ENCODE measurements around the gene TPST1.
"Not testable (repeated sequence)": the region's sequence is repeated elsewhere in the genome, so short reads cannot be mapped to it uniquely, and the experiment has no call there.

TPST1 gene

DNA sequence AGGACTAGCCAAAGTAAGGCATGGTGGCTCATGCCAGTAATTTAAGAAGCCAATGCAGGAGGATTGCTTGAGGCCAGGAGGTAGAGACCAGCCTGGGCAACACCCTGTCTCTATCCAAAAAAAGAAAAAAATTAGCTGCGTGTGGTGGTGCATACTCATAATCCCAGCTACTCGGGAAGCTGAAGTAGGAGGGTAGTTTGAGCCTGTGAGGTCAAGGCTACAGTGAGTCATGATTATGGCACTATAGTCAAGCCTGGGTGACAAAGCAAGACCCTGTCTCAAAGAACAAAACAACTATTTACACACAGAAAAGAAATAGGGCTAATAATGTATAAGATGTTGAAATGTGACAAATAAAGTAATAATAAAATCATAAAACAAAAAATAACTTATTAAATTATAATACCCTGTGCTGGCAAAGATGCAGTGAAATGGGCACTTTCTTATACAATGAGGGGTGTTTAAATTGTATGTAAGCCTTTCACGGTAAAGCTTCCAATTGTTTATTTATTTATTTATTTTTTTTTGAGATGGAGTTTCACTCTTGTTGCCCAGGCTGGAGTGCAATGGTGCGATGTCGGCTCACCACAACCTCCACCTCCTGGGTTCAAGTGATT lies 175.2 kb downstream of the TPST1 start:
- TF ChIP-seq, protein P1, sequence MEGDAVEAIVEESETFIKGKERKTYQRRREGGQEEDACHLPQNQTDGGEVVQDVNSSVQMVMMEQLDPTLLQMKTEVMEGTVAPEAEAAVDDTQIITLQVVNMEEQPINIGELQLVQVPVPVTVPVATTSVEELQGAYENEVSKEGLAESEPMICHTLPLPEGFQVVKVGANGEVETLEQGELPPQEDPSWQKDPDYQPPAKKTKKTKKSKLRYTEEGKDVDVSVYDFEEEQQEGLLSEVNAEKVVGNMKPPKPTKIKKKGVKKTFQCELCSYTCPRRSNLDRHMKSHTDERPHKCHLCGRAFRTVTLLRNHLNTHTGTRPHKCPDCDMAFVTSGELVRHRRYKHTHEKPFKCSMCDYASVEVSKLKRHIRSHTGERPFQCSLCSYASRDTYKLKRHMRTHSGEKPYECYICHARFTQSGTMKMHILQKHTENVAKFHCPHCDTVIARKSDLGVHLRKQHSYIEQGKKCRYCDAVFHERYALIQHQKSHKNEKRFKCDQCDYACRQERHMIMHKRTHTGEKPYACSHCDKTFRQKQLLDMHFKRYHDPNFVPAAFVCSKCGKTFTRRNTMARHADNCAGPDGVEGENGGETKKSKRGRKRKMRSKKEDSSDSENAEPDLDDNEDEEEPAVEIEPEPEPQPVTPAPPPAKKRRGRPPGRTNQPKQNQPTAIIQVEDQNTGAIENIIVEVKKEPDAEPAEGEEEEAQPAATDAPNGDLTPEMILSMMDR (IDR thresholded peaks at IDR 0.05; ENCODE audit: low read depth, low read length, missing control alignments): no peak
- no peak overlapping the region for H3K4me3 ChIP-seq (replicated peaks; ENCODE audit: low read depth, low read length)
- no peak for DNase-seq (ENCODE audit: extremely low read depth, low read depth)

DNA sequence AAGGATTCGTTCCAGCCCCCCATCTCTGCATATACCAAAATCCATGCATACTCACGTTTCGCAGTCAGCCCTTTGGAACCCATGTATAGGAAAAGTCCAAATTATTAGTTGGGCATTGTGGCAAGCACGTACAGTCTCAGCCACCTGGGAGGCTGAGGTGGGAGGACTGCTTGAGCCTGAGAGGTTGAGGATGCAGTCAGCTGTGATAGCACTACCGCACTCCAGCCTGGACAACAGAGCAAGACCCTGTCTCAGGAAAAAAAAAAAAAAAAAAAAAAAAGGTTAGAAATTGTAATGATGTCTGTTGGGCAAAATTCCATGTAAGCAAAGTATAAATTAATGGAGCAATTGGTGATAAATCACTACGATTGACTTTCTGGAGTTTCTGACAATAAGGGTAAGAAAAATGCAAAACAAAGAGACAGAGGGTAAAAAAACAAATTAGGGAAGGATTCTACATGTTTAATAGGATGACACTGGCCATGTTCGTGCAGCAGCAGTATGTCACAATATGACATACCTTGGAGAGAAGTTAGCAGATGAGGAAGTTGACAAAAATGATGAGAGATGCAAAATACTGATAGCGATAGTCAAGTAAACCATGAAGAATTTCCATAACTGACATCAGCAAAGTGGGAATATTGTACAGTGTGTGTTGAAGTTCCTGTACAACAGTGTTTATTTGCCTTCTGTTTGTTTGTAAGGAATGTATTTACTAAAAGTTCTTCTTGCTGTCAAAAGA lies 177.2 kb downstream of the TPST1 start:
- not testable (repeated sequence) for H3K4me3 ChIP-seq (replicated peaks; ENCODE audit: low read depth, low read length); DNase-seq (ENCODE audit: extremely low read depth, low read depth)

DNA sequence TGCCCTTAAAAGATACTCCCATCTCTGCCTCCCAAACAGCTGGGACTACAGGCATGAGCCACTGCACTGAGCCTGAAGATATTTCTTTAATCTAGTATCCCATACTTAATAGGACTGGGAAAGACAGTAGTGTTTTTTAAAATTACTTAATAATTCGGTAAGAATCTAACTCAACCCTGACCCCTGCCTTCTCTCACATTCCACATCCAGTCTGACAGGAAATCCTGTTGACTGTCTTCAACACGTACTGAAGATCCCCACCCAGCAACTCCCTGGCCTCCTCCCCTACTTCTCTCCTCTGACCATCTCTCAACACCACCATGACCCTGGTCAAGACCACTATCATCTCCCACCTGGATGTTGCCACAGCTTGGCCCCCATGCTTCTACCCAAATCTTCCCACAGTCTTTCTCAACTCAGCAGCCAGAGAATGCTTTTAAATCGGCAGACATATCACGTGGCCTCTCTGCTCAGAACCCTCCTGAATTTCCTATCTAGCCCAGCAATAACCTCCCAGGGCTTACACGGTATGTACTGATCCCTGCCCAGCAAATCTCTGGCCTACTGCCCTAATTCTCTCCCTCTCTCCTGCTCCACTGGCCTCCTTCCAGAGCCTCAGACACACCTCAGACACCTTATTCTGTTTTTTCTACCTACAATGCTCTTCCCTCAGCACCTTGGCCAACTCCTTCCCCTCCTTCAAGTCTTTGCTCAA lies 180.2 kb downstream of the TPST1 start:
- not testable (repeated sequence) for DNase-seq (ENCODE audit: extremely low read depth, low read depth); H3K4me3 ChIP-seq (replicated peaks; ENCODE audit: low read depth, low read length)

DNA sequence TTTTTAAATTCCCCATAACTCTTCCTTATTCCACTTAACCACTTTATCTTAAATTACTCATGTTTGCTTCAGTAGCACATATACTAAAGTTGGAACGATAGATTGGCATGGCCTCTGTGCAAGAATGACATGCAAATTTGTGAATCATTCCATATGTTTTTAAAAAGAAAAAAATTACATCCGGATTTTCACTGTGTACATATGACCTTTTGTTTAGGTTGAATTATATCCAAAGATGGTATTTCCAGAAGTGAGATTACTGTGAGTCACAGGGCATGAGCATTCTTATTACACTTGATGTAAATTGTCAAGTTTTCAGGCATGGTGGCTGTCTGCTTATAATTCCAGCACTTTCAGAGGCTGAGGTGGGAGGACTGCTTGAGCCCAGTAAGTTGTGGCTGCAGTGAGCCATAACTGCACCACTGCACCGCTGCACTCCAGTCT lies 190.0 kb downstream of the TPST1 start:
- not testable (repeated sequence) for H3K4me3 ChIP-seq (replicated peaks; ENCODE audit: low read depth, low read length); DNase-seq (ENCODE audit: extremely low read depth, low read depth)

DNA sequence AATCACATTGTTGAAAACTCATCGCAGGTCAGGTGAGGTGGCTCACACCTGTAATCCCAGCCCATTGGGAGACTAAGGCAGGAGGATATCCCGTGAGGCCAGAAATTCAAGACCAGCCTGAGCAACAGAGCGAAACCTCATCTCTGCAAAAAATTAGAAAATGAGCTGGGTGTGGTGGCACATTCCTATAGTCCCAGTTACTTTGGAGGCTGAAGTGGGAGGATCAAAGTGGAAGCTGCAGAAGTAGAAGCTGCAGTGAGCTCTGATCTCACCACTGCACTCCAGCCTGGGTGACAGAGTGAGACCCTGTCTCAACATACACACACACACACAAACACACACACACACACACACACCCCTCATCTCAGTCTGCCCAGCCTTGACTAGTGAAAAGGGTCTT lies 190.9 kb downstream of the TPST1 start:
- not testable (repeated sequence) for DNase-seq (ENCODE audit: extremely low read depth, low read depth); H3K4me3 ChIP-seq (replicated peaks; ENCODE audit: low read depth, low read length)

DNA sequence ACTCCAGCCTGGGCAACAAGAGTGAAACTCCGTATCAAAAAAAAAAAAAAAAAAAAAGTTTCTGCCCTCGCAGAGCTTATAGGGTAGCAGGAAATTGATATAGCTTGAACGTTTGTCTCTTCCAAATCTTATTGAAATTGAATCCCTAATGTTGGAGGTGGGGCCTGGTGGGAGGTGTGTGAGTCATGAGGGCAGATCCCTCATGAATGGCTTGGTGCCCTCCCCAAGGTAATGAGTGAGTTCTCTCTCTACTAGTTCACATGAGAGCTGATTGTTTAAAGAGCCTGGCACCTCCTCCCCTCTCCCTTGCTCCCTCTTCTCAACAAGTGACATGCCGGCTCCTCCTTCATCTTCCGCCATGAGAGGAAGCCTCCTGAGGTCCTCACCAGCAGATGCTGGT lies 193.7 kb downstream of the TPST1 start:
- DNase-seq (ENCODE audit: extremely low read depth, low read depth); H3K4me3 ChIP-seq (replicated peaks; ENCODE audit: low read depth, low read length): not testable (repeated sequence)

DNA sequence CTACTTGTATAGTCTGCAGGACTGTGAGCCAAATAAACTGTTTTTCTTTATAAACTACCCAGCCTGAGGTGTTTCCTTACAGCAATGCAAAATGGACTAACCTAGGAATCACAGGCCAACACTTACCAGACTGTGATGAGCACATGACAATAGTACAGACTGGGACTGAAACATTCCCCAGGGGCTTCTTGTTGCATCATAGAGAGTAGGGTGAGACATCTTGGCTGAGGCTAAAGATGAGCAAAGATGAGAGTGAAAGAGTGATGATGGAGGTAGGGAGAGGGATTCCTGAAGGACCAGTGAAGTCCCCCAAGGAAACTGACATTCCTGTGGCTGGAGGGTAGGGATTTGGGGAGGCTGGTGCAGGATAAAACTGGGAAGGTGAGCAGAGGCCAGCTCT lies 194.4 kb downstream of the TPST1 start:
- DNase-seq (ENCODE audit: extremely low read depth, low read depth): no peak
- no peak overlapping the region for H3K4me3 ChIP-seq (replicated peaks; ENCODE audit: low read depth, low read length)
- TF ChIP-seq, protein P1 (IDR thresholded peaks at IDR 0.05; ENCODE audit: low read depth, low read length, missing control alignments): no peak

DNA sequence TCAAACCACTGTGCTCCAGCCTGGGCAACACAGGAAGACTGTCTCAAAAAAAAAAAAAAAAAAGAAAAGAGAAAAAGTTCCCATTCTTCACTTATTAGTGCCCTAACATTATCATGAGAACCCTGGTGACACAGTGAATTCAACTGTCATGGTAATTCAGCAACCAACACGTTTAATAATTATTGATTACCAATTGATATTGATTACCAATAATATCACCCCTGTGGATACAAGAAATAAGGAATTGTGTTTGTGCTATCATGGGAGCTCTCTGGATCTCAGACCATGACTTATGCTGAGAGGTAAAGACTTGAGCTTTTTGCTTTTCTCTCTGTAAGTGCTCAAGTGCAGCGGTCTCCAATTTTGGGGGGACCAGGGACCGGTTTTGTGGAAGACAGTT lies 195.3 kb downstream of the TPST1 start:
- H3K4me3 ChIP-seq (replicated peaks; ENCODE audit: low read depth, low read length): no peak overlapping the region
- TF ChIP-seq, protein P1 (IDR thresholded peaks at IDR 0.05; ENCODE audit: low read depth, low read length, missing control alignments): no peak
- no peak for DNase-seq (ENCODE audit: extremely low read depth, low read depth)

DNA sequence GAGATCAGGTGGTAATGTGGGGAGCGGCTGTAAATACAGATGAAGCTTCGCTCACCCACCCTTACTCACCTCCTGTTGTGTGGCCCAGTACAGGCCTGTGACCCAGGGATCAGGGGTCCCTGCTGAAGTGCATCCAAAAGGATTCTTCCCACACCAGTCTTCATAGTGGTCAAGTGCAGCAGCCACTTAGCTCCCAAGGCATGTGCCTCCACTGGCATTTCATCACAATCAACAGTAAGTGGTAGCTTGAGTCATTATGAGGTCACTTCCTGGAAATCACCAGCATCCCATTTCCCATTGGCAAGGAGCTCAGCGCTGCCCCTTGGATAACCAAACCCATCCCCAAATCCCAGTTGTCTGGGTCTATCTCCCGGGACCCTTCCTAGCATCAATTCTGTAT lies 196.0 kb downstream of the TPST1 start:
- not testable (repeated sequence) for H3K4me3 ChIP-seq (replicated peaks; ENCODE audit: low read depth, low read length); DNase-seq (ENCODE audit: extremely low read depth, low read depth)

DNA sequence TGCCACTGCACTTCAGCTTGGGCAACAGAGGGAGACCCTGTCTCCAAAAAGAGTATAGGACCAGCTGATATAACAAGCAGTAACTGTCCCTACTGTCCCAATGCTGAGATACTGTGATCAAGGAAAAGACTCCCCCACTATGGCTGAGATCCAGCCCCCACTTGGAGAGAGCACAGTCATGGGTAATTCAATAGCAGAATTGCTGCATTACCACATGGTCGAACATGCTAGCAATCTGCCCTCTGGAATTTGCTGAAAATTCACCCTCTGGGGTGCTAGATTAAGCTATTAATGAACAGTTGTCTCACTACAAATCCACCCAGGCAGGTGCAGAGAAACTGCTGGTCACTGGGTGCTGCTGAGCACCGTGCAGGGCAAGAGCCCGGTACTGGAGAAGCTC lies 196.8 kb downstream of the TPST1 start:
- not testable (repeated sequence) for DNase-seq (ENCODE audit: extremely low read depth, low read depth); H3K4me3 ChIP-seq (replicated peaks; ENCODE audit: low read depth, low read length)
